HPDE6-E6E7 (cell line): ENCODE measurements around the gene CHRM1.
"Not testable (repeated sequence)": the region's sequence is repeated elsewhere in the genome, so short reads cannot be mapped to it uniquely, and the experiment has no call there.

Experiments
- DNase-seq: peaks from one replicate; pipeline ENCODE4 v3.0.0; 2011; ENCODE audit warnings: missing footprints; ENCODE audit errors: extremely low spot score

Gene CHRM1

GRCh38 chr11:62875698-62876478, 45.3 kb downstream of the CHRM1 start:
- no peak for DNase-seq

GRCh38 chr11:62874851-62875250, 46.3 kb downstream of the CHRM1 start:
- DNase-seq: no peak

GRCh38 chr11:62865635-62866034, 55.5 kb downstream of the CHRM1 start:
- no peak for DNase-seq

- no peak for DNase-seq
These were observed 57.4 kb downstream of the CHRM1 start for GRCh38 chr11:62863687-62864335.

GRCh38 chr11:62861564-62862192, 59.5 kb downstream of the CHRM1 start:
- DNase-seq: not testable (repeated sequence)

- DNase-seq: no peak
These were observed 60.2 kb downstream of the CHRM1 start for GRCh38 chr11:62860835-62861563.

- DNase-seq: not testable (repeated sequence)
These were observed 61.9 kb downstream of the CHRM1 start for GRCh38 chr11:62859281-62859703.
